ENCODE measurements around the gene GNRH2. TPM values are rescaled to one million over a fixed set of nuclear protein-coding genes. Genes with fewer than 3 reads are reported as not detected.
"Not testable (repeated sequence)": the region's sequence is repeated elsewhere in the genome, so short reads cannot be mapped to it uniquely, and the experiment has no call there.

Gene GNRH2
- total RNA-seq, 1 donor from 2014 or later, result 0.53 TPM

- DNase-seq (ENCODE audit: low read depth) (no peak), FAIRE-seq (no peak)
- Histone ChIP-seq H3K4me3 (ENCODE audit: low read depth, low read length) (no peak overlapping the region), H3K27me3 (ENCODE audit: control insufficient read depth, insufficient read depth, low read length) (no peaks in the 10 kb centered on the region), H3K36me3 (ENCODE audit: control insufficient read depth, insufficient read depth, low read length) (peaks cover 9% of the 10 kb centered on the region)
- TF ChIP-seq CTCF (IDR thresholded peaks at IDR 0.05; ENCODE audit: insufficient read depth, low read length, severe bottlenecking), result no peak
Observed at GRCh38 chr20:3021327-3021726, 22.1 kb upstream of the GNRH2 start.

- no peak for TF ChIP-seq CTCF (IDR thresholded peaks at IDR 0.05; ENCODE audit: insufficient read depth, low read length, severe bottlenecking)
- Histone ChIP-seq H3K4me3 (ENCODE audit: low read depth, low read length) (no peak overlapping the region), H3K27me3 (ENCODE audit: control insufficient read depth, insufficient read depth, low read length) (no peaks in the 10 kb centered on the region), H3K36me3 (ENCODE audit: control insufficient read depth, insufficient read depth, low read length) (peaks cover 10% of the 10 kb centered on the region)
- DNase-seq (ENCODE audit: low read depth) (no peak), FAIRE-seq (peak; percentile 55)
Observed at GRCh38 chr20:3021777-3022176, 21.6 kb upstream of the GNRH2 start.

- FAIRE-seq, result peak; percentile 58
- H3K27me3 ChIP-seq (ENCODE audit: control insufficient read depth, insufficient read depth, low read length); H3K4me3 ChIP-seq (ENCODE audit: low read depth, low read length); DNase-seq (ENCODE audit: low read depth): not testable (repeated sequence)
- peaks cover 14% of the 10 kb centered on the region for H3K36me3 ChIP-seq (ENCODE audit: control insufficient read depth, insufficient read depth, low read length)
Observed at GRCh38 chr20:3022559-3023490, 20.6 kb upstream of the GNRH2 start.

GRCh38 chr20:3027987-3028386 is 15.4 kb upstream of the GNRH2 start:
- DNase-seq (ENCODE audit: low read depth), result no peak
- no peaks in the 10 kb centered on the region for H3K27me3 ChIP-seq (ENCODE audit: control insufficient read depth, insufficient read depth, low read length)
- FAIRE-seq, result no peak
- peaks cover 18% of the 10 kb centered on the region for H3K36me3 ChIP-seq (ENCODE audit: control insufficient read depth, insufficient read depth, low read length)
- TF ChIP-seq CTCF (IDR thresholded peaks at IDR 0.05; ENCODE audit: insufficient read depth, low read length, severe bottlenecking), result no peak
- no peak overlapping the region for H3K4me3 ChIP-seq (ENCODE audit: low read depth, low read length)

- FAIRE-seq, result no peak
- H3K36me3 ChIP-seq (ENCODE audit: control insufficient read depth, insufficient read depth, low read length), result peaks cover 16% of the 10 kb centered on the region
- no peak overlapping the region for H3K4me3 ChIP-seq (ENCODE audit: low read depth, low read length)
- no peaks in the 10 kb centered on the region for H3K27me3 ChIP-seq (ENCODE audit: control insufficient read depth, insufficient read depth, low read length)
- DNase-seq (ENCODE audit: low read depth), result no peak
- no peak for TF ChIP-seq CTCF (IDR thresholded peaks at IDR 0.05; ENCODE audit: insufficient read depth, low read length, severe bottlenecking)
Observed at GRCh38 chr20:3031524-3032147, 11.8 kb upstream of the GNRH2 start.

GRCh38 chr20:3032624-3033023 is 10.8 kb upstream of the GNRH2 start:
- no peaks in the 10 kb centered on the region for H3K27me3 ChIP-seq (ENCODE audit: control insufficient read depth, insufficient read depth, low read length)
- H3K4me3 ChIP-seq (ENCODE audit: low read depth, low read length), result no peak overlapping the region
- no peak for DNase-seq (ENCODE audit: low read depth)
- peaks cover 17% of the 10 kb centered on the region for H3K36me3 ChIP-seq (ENCODE audit: control insufficient read depth, insufficient read depth, low read length)
- TF ChIP-seq CTCF (IDR thresholded peaks at IDR 0.05; ENCODE audit: insufficient read depth, low read length, severe bottlenecking), result no peak
- no peak for FAIRE-seq

All from bronchial epithelial cell (primary cell).